PC-3 (cell line): ENCODE results near the gene MSL3B.

ENCODE experiments used
- ATAC-seq: fragments of 200-7000 bp; cut with Tn5 transposase; 2 replicates; pipeline ENCODE4 v1.9.1; 2020; ENCODE audit warnings: mild to moderate bottlenecking, moderate library complexity
- BruUV-seq: library from RNA; stranded (reverse); fragments of 400-500 nt; replicated peaks from 2 replicates; lab custom pipeline; 2021; lab: Mats Ljungman, UMichigan
- CTCF ChIA-PET: fragments of 300-600 bp; sonication (Branson Sonifier 250); formaldehyde crosslinking; loops from one replicate; lab custom pipeline; 2022; ENCODE audit warnings: antibody characterized with exemption; lab: Charles Lee
- POLR2A ChIA-PET: fragments of 300-600 bp; sonication (Branson Sonifier 250); formaldehyde crosslinking; loops from one replicate; lab custom pipeline; 2022; ENCODE audit warnings: antibody characterized with exemption; ENCODE audit not compliant: unreplicated experiment; lab: Charles Lee
- DNase-seq: peaks from one replicate; pipeline ENCODE4 v3.0.0-alpha.2; 2015
- H2AFZ ChIP-seq: fragments of 300-600 bp; sonication (generic); 2 replicates; pipeline ENCODE4 v1.6.0; 2016; ENCODE audit warnings: antibody characterized with exemption, low read length
- H3F3A ChIP-seq: fragments of 300-600 bp; sonication (generic); one replicate; pipeline ENCODE4 v1.6.0; 2017; ENCODE audit warnings: antibody characterized with exemption, low read length, control low read depth, mild to moderate bottlenecking; ENCODE audit not compliant: unreplicated experiment
- H3K27ac ChIP-seq: fragments of 300-600 bp; sonication (generic); 2 replicates; pipeline ENCODE4 v1.5.1; 2016; ENCODE audit warnings: mild to moderate bottlenecking, low read length
- H3K27me3 ChIP-seq: fragments of 300-600 bp; sonication (generic); 2 replicates; pipeline ENCODE4 v1.6.1; 2016; ENCODE audit warnings: low read length, mixed read lengths
- H3K36me3 ChIP-seq: fragments of 300-600 bp; sonication (generic); 2 replicates; pipeline ENCODE4 v1.6.1; 2016; ENCODE audit warnings: low read depth, mixed run types, low read length, mixed read lengths
- H3K4me1 ChIP-seq: fragments of 300-600 bp; sonication (generic); 2 replicates; pipeline ENCODE4 v1.5.1; 2016; ENCODE audit warnings: low read length; ENCODE audit not compliant: insufficient read depth
- H3K4me2 ChIP-seq: fragments of 300-600 bp; sonication (generic); 2 replicates; pipeline ENCODE4 v1.6.0; 2016; ENCODE audit warnings: low read length
- H3K4me3 ChIP-seq: fragments of 300-600 bp; sonication (generic); 2 replicates; pipeline ENCODE4 v1.5.1; 2016; ENCODE audit warnings: mild to moderate bottlenecking, low read length, mixed read lengths
- H3K79me2 ChIP-seq: fragments of 300-600 bp; sonication (generic); 2 replicates; pipeline ENCODE4 v1.6.1; 2017; ENCODE audit warnings: low read length, mixed read lengths
- H3K9ac ChIP-seq: fragments of 300-600 bp; sonication (generic); 2 replicates; pipeline ENCODE4 v1.6.0; 2016; ENCODE audit warnings: mild to moderate bottlenecking, low read length
- H3K9me2 ChIP-seq: fragments of 300-600 bp; sonication (generic); replicated peaks from 2 replicates; pipeline ENCODE4 v1.6.1; 2016; ENCODE audit warnings: mixed run types, low read length, mixed read lengths
- H3K9me3 ChIP-seq: fragments of 300-600 bp; sonication (generic); 2 replicates; pipeline ENCODE4 v1.6.1; 2016; ENCODE audit warnings: low read length, mixed read lengths
- H4K20me1 ChIP-seq: fragments of 300-600 bp; sonication (generic); 2 replicates; pipeline ENCODE4 v1.6.1; 2016; ENCODE audit warnings: low read length, mixed read lengths
- CTCF ChIP-seq: fragments of 300-600 bp; sonication (generic); conservative IDR thresholded peaks from 2 replicates; pipeline ENCODE4 v1.5.1; 2017; ENCODE audit warnings: antibody characterized with exemption, low read depth, mild to moderate bottlenecking, low read length
- EZH2 ChIP-seq: fragments of 300-600 bp; sonication (generic); IDR thresholded peaks from one replicate; pipeline ENCODE4 v1.6.1; 2017; ENCODE audit warnings: antibody characterized with exemption, mild to moderate bottlenecking, low read length; ENCODE audit not compliant: unreplicated experiment
- EZH2phosphoT487 ChIP-seq: fragments of 300-600 bp; sonication (generic); IDR thresholded peaks from 2 replicates; pipeline ENCODE4 v1.6.1; 2018; ENCODE audit warnings: mild to moderate bottlenecking, antibody characterized with exemption, low read length, borderline replicate concordance
- intact Hi-C: fragments of 100-400 bp; cut with micrococcal nuclease; formaldehyde crosslinking; loops from 2 replicates; pipeline ENCODE4 v1.9.0; 2023

The MSL3B gene

DNA sequence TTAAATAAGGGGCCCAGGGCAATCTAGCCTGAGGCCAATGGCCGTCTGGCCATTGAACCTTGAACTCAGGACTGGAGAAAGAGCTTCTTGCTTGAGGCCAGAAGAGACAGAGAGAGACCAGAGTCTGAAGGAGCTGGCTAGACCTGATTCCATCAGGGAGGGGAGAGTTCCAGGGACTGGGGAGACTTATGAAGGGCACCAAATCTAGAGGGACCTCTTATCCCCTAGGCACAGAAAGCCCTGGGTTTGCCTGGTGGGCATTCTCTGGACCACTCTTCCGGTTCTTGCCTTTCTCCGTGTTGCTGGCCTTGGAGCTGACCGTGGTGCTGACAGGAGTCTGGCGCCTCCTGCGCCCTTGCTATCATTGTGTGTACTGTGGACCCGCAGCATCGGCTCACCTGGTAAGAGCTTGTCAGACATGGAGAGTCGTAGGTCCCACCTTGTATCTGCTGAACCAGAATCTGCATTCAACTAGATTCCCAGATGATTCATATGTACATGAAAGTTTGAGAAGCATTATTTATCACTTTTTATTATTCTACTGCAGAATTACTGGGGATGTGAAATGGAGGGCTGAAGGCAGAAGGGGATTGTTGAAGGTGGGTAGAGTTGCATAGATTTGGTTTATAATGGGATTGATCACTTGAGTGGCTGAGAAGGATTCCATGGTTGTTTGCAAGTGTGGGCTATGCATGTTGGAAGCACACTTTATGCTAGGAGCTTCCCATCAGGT is 44.7 kb upstream of the MSL3B start:
- ChIA-PET POLR2A (no interaction called here), CTCF (no interaction called here)
- Histone ChIP-seq H3K4me2 (no peak overlapping the region), H3F3A (no peaks in the 10 kb centered on the region), H3K36me3 (no peaks in the 10 kb centered on the region), H3K9me2 (no peaks in the 10 kb centered on the region), H3K4me1 (no peaks in the 10 kb centered on the region), H4K20me1 (no peaks in the 10 kb centered on the region), H3K79me2 (no peaks in the 10 kb centered on the region), H3K27me3 (peaks cover 36% of the 10 kb centered on the region; the same call in 1 of the 2 replicates), H3K9ac (no peak overlapping the region), H3K4me3 (no peak overlapping the region), H3K27ac (no peak overlapping the region), H2AFZ (no peak overlapping the region), H3K9me3 (no peaks in the 10 kb centered on the region)
- intact Hi-C loops: no loop called here
- ATAC-seq: peak; percentile 48; the same call in 1 of the 2 replicates
- no TSS peak for BruUV-seq
- TF ChIP-seq EZH2phosphoT487 (no peak), EZH2 (no peak), CTCF (no peak)
- peak; percentile 48 for DNase-seq

DNA sequence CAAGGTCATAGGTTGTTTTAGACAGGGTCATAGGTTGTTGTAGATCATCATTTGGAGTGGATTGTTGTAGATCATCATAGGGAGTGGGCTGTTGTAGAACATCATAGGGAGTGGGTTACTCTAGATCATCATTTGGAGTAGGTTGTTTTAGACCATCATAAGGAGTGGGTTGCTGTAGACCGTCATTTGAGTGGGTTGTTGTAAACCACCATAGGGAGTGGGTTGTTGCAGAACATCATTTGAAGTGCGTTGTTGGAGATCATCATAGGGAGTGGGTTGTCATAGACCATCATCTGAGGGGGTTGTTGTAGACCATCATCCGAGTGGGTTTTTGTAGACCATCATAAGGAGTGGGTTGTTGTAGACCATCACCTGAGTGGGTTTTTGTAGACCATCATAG is 39.4 kb upstream of the MSL3B start:
- Histone ChIP-seq H3K4me1 (no peaks in the 10 kb centered on the region), H3K4me2 (no peak overlapping the region), H3K79me2 (no peaks in the 10 kb centered on the region), H3K9ac (no peak overlapping the region), H3K36me3 (no peaks in the 10 kb centered on the region), H3F3A (no peaks in the 10 kb centered on the region), H3K9me2 (no peaks in the 10 kb centered on the region), H2AFZ (no peak overlapping the region), H3K27me3 (peaks cover 42% of the 10 kb centered on the region), H3K9me3 (no peaks in the 10 kb centered on the region), H3K27ac (no peak overlapping the region), H4K20me1 (no peaks in the 10 kb centered on the region), H3K4me3 (no peak overlapping the region)
- DNase-seq (no peak), ATAC-seq (no peak)
- BruUV-seq: no TSS peak
- ChIA-PET POLR2A (no interaction called here), CTCF (no interaction called here)
- intact Hi-C loops: no loop called here
- no peak for TF ChIP-seq EZH2phosphoT487
- TF ChIP-seq EZH2: no peak
- TF ChIP-seq CTCF: no peak

DNA sequence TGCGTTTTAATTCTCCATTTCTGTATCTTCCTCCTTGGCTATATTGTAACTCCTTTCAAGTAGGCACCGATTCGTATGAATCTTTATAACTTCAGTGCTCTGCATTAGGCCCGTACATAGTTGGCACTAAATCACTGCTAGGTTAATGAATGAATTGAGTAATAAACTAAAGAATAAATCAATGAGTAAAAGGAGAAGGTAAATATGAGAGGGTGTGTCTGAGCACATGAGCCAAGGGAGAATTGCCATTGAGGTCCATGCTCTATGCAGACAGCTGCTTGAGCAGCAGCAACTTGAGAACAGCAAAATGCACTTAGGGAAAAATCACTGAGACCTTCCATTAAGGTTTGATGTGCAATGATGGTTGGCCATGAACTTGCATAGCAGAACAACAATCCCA is 37.8 kb upstream of the MSL3B start:
- Histone ChIP-seq H3K27ac (no peak overlapping the region), H3K9me2 (no peaks in the 10 kb centered on the region), H2AFZ (no peak overlapping the region), H3F3A (no peaks in the 10 kb centered on the region), H3K4me1 (no peaks in the 10 kb centered on the region), H3K4me3 (no peak overlapping the region), H3K79me2 (no peaks in the 10 kb centered on the region), H4K20me1 (no peaks in the 10 kb centered on the region), H3K4me2 (no peak overlapping the region), H3K9ac (no peak overlapping the region), H3K9me3 (no peaks in the 10 kb centered on the region), H3K36me3 (no peaks in the 10 kb centered on the region), H3K27me3 (peaks cover 52% of the 10 kb centered on the region)
- ChIA-PET POLR2A (no interaction called here), CTCF (no interaction called here)
- DNase-seq (no peak), ATAC-seq (no peak)
- intact Hi-C loops: no loop called here
- TF ChIP-seq EZH2phosphoT487 (no peak), EZH2 (no peak), CTCF (no peak)
- BruUV-seq: no TSS peak
